Bronchial epithelial cell (primary cell): ENCODE measurements around the gene SETD4. TPM values are rescaled to one million over a fixed set of nuclear protein-coding genes. Genes with fewer than 3 reads are reported as not detected.
A peak's percentile ranks its signal among the peaks of the same experiment; 100 is the strongest.

Source experiments
- DNase-seq: peaks from one replicate; pipeline ENCODE4 v3.0.0-alpha.2; 2010; ENCODE audit warnings: low read depth
- FAIRE-seq: peaks from 2 replicates; lab custom pipeline; 2011; peaks lifted over from hg19 to GRCh38; lab: Jason Lieb, UNC
- H3K27me3 ChIP-seq: 2 replicates; pipeline ENCODE4 v1.5.1; 2011; ENCODE audit warnings: low read length; ENCODE audit not compliant: control insufficient read depth, insufficient read depth
- H3K36me3 ChIP-seq: 2 replicates; pipeline ENCODE4 v1.5.1; 2011; ENCODE audit warnings: low read length; ENCODE audit not compliant: control insufficient read depth, insufficient read depth
- H3K4me3 ChIP-seq: 2 replicates; pipeline ENCODE4 v1.5.1; 2011; ENCODE audit warnings: mild to moderate bottlenecking, low read depth, low read length, control low read depth
- CTCF ChIP-seq: IDR thresholded peaks from 2 replicates; pipeline ENCODE4 v1.5.1; 2011; ENCODE audit warnings: mild to moderate bottlenecking, moderate library complexity, low read length, control low read depth, inconsistent platforms; ENCODE audit not compliant: insufficient read depth, severe bottlenecking
- total RNA-seq: library from RNA; depleted of rRNA; stranded (reverse); fragments of >200 nt; gene quantifications from 2 replicates; pipeline ENCODE4 v1.2.1, GENCODE V29; 2014

Gene SETD4
- 13.4 and 16.6 TPM in 2 replicates for total RNA-seq

- H3K36me3 ChIP-seq, result peaks cover 12% of the 10 kb centered on the region
- peak within 1 kb of the TSS; percentile 98 for H3K4me3 ChIP-seq
- H3K27me3 ChIP-seq, result no peaks in the 10 kb centered on the region
- no peak for TF ChIP-seq CTCF
- peak; percentile 87 for DNase-seq
- FAIRE-seq, result no peak
Observed at GRCh38 chr21:36060159-36060921, at the start of gene SETD4. Gene SETD4, minus strand, starts transcription at chr21:36060526. Its CDS starts 1,638 bp downstream, at chr21:36058888.

- Histone ChIP-seq H3K36me3 (no peaks in the 10 kb centered on the region), H3K4me3 (no peak overlapping the region), H3K27me3 (no peaks in the 10 kb centered on the region)
- FAIRE-seq (no peak), DNase-seq (no peak)
- no peak for TF ChIP-seq CTCF
Observed at GRCh38 chr21:36109868-36110267, 49.5 kb upstream of the SETD4 start.

GRCh38 chr21:36105327-36105842 is 45.1 kb upstream of the SETD4 start:
- FAIRE-seq (no peak), DNase-seq (no peak)
- no peaks in the 10 kb centered on the region for H3K27me3 ChIP-seq
- no peak overlapping the region for H3K4me3 ChIP-seq
- no peaks in the 10 kb centered on the region for H3K36me3 ChIP-seq
- TF ChIP-seq CTCF, result no peak

- Histone ChIP-seq H3K27me3 (no peaks in the 10 kb centered on the region), H3K36me3 (no peaks in the 10 kb centered on the region), H3K4me3 (no peak overlapping the region)
- FAIRE-seq, result no peak
- no peak for TF ChIP-seq CTCF
- DNase-seq, result peak; percentile 76
Observed at GRCh38 chr21:36104317-36105300, 44.3 kb upstream of the SETD4 start.

GRCh38 chr21:36103434-36103833 is 43.1 kb upstream of the SETD4 start:
- Histone ChIP-seq H3K4me3 (no peak overlapping the region), H3K27me3 (no peaks in the 10 kb centered on the region), H3K36me3 (no peaks in the 10 kb centered on the region)
- no peak for DNase-seq
- TF ChIP-seq CTCF, result no peak
- no peak for FAIRE-seq
